Fibroblast of mammary gland (primary cell): ENCODE results near the gene ACOT12.

Experiments used
- DNase-seq: peaks from one replicate; pipeline ENCODE4 v3.0.0-alpha.2; 2010; ENCODE audit warnings: low read depth
- H3K4me3 ChIP-seq: 2 replicates; pipeline ENCODE4 v1.5.1; 2011; ENCODE audit warnings: low read depth, mild to moderate bottlenecking, low read length, moderate library complexity; ENCODE audit not compliant: control insufficient read depth
- TF ChIP-seq, protein P1 (sequence below): conservative IDR thresholded peaks from 2 replicates; pipeline ENCODE4 v1.5.1; 2011; ENCODE audit warnings: low read depth, low read length, inconsistent platforms; ENCODE audit not compliant: control insufficient read depth, insufficient read depth

ACOT12 gene

GRCh38 chr5:81288021-81288433, 105.9 kb downstream of the ACOT12 start:
- H3K4me3 ChIP-seq: no peak overlapping the region
- no peak for DNase-seq
- TF ChIP-seq, protein P1, sequence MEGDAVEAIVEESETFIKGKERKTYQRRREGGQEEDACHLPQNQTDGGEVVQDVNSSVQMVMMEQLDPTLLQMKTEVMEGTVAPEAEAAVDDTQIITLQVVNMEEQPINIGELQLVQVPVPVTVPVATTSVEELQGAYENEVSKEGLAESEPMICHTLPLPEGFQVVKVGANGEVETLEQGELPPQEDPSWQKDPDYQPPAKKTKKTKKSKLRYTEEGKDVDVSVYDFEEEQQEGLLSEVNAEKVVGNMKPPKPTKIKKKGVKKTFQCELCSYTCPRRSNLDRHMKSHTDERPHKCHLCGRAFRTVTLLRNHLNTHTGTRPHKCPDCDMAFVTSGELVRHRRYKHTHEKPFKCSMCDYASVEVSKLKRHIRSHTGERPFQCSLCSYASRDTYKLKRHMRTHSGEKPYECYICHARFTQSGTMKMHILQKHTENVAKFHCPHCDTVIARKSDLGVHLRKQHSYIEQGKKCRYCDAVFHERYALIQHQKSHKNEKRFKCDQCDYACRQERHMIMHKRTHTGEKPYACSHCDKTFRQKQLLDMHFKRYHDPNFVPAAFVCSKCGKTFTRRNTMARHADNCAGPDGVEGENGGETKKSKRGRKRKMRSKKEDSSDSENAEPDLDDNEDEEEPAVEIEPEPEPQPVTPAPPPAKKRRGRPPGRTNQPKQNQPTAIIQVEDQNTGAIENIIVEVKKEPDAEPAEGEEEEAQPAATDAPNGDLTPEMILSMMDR: no peak

DNA sequence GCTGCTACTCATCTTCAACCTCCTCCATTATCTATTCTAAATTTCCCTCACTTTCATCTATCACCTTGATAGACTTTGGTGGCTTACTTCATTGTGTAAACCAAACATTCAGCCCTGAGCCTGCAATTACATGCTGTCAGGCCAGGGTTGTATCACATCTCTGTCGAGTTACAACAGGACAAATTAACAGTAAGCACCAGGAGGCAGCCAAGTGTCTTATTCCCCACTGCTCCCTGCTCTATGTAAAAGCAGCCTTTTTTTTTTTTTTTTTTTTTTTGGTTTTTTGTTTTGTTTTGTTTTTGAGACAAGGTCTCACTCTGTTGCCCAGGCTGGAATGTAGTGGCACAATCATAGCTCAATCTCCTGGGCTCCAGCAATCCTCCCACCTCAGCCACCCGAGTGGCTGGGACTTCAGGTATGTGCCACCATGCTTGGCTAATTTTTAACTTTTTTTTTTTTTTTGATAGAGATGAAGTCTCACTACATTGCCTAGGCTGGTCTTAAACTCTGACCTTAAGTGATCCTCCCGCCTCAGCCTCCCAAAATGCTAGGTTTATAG, 107.8 kb downstream of the ACOT12 start:
- DNase-seq: no peak
- H3K4me3 ChIP-seq: no peak overlapping the region

GRCh38 chr5:81283976-81284375, 110.0 kb downstream of the ACOT12 start:
- no peak overlapping the region for H3K4me3 ChIP-seq
- TF ChIP-seq, protein P1: no peak
- no peak for DNase-seq

More for the DNA sequence above, 107.8 kb downstream of the ACOT12 start:
- TF ChIP-seq, protein P1: no peak
